HepG2 (cell line): ENCODE results near the gene PLCXD3. TPM values are rescaled to one million over a fixed set of nuclear protein-coding genes. Genes with fewer than 3 reads are reported as not detected.

Source experiments
- ATAC-seq: fragments of 200-7000 bp; cut with Tn5 transposase; 3 replicates; pipeline ENCODE4 v1.9.1; 2020; ENCODE audit warnings: mild to moderate bottlenecking, moderate library complexity
- BruUV-seq: library from RNA; stranded (reverse); fragments of 400-500 nt; replicated peaks from 2 replicates; lab custom pipeline; 2021; lab: Mats Ljungman, UMichigan
- CTCF ChIA-PET: fragments of 300-600 bp; formaldehyde crosslinking; extraction: SDS; loops from one replicate; lab custom pipeline; 2021; ENCODE audit warnings: low total read pairs, inconsistent platforms, low intra/inter-chr PET ratio; lab: Yijun Ruan, JAX
- POLR2A ChIA-PET: fragments of 350-600 bp; sonication (Branson Sonifier 250); formaldehyde crosslinking; loops from one replicate; lab custom pipeline; 2020; ENCODE audit warnings: antibody characterized with exemption, inconsistent platforms; lab: Yijun Ruan, JAX
- DNase-seq: peaks from one replicate; pipeline ENCODE4 v3.0.0-alpha.2; 2015; ENCODE audit warnings: low spot score
- FAIRE-seq: peaks from 3 replicates; lab custom pipeline; 2011; peaks lifted over from hg19 to GRCh38; lab: Jason Lieb, UNC
- H2AFZ ChIP-seq: one replicate; pipeline ENCODE4 v1.6.1; 2011; ENCODE audit warnings: low read length, inconsistent platforms
- H3K27ac ChIP-seq: fragments of 300-600 bp; 3 replicates; pipeline ENCODE4 v1.8.0; 2011; ENCODE audit warnings: mixed run types, mild to moderate bottlenecking, mixed read lengths, low read length, inconsistent platforms; ENCODE audit not compliant: insufficient read depth; ENCODE audit errors: extremely low read length
- H3K27me3 ChIP-seq, 2 experiments: fragments of 200-600 bp in 1 of 2; 2 replicates in 1 of 2; 3 replicates in 1 of 2; pipeline versions ENCODE4 v1.6.0 to v1.8.0; 2011; ENCODE audit warnings: low read length in 2 of 2, mild to moderate bottlenecking in 2 of 2, moderate library complexity in 2 of 2, inconsistent platforms in 1 of 2; ENCODE audit not compliant: insufficient read depth in 2 of 2, control insufficient read depth in 1 of 2
- H3K36me3 ChIP-seq, 2 experiments: fragments of 200-600 bp in 1 of 2; replicated peaks in 1 of 2; 2 replicates in 1 of 2; 3 replicates in 1 of 2; pipeline versions ENCODE4 v1.5.1 to v1.8.0; 2011; ENCODE audit warnings: low read length in 2 of 2, inconsistent platforms in 1 of 2; ENCODE audit not compliant: insufficient read depth in 2 of 2, control insufficient read depth in 1 of 2
- H3K4me1 ChIP-seq: 2 replicates; pipeline ENCODE4 v1.5.1; 2012; ENCODE audit warnings: low read length, inconsistent platforms; ENCODE audit not compliant: insufficient read depth
- H3K4me2 ChIP-seq: 2 replicates; pipeline ENCODE4 v1.6.0; 2011; ENCODE audit warnings: low read depth, low read length, inconsistent platforms
- H3K4me3 ChIP-seq, 3 experiments: fragments of 200-600 bp in 1 of 3; sonication (generic), shearing (Covaris generic) in 1 of 3; replicated peaks in 1 of 3; 2 replicates each; pipeline ENCODE4 v1.5.1; 2011 to 2016; ENCODE audit warnings: low read length in 3 of 3, inconsistent platforms in 2 of 3, low read depth in 2 of 3, mild to moderate bottlenecking in 2 of 3, control low read depth in 1 of 3, mixed read lengths in 1 of 3; ENCODE audit not compliant: insufficient read depth in 1 of 3
- H3K79me2 ChIP-seq: one replicate; pipeline ENCODE4 v1.6.1; 2011; ENCODE audit warnings: low read length, inconsistent platforms; ENCODE audit not compliant: insufficient read depth
- H3K9ac ChIP-seq: 2 replicates; pipeline ENCODE4 v1.6.0; 2011; ENCODE audit warnings: mild to moderate bottlenecking, low read depth, low read length, inconsistent platforms; ENCODE audit not compliant: insufficient read depth
- H3K9me3 ChIP-seq: 2 replicates; pipeline ENCODE4 v1.5.1; 2012; ENCODE audit warnings: mild to moderate bottlenecking, low read length
- H4K20me1 ChIP-seq: 2 replicates; pipeline ENCODE4 v1.6.0; 2011; ENCODE audit warnings: inconsistent platforms, mild to moderate bottlenecking, low read length, moderate library complexity; ENCODE audit not compliant: insufficient read depth
- AHR ChIP-seq: IDR thresholded peaks from 2 replicates; pipeline ENCODE4 v1.6.1; 2018; ENCODE audit warnings: missing genetic modification reagents, missing compliant biosample characterization
- ATM ChIP-seq: fragments of 450-650 bp; IDR thresholded peaks from 2 replicates; pipeline ENCODE4 v1.7.1; 2017; ENCODE audit warnings: mild to moderate bottlenecking, borderline replicate concordance
- BCLAF1 ChIP-seq: fragments of 450-650 bp; IDR thresholded peaks from 2 replicates; pipeline ENCODE4 v1.6.1; 2017; ENCODE audit warnings: mild to moderate bottlenecking
- CBFB ChIP-seq: sonication (generic); formaldehyde crosslinking; IDR thresholded peaks from 2 replicates; pipeline ENCODE4 v1.4.0; 2020; ENCODE audit warnings: missing genetic modification reagents
- CBX1 ChIP-seq: IDR thresholded peaks from one replicate; pipeline ENCODE4 v1.6.1; 2016; ENCODE audit warnings: antibody characterized with exemption, low read depth
- CCAR2 ChIP-seq: fragments of 200-400 bp; formaldehyde crosslinking; optimal IDR thresholded peaks from 2 replicates; pipeline ENCODE3; 2018; ENCODE audit warnings: low read depth, mild to moderate bottlenecking, low read length, moderate library complexity
- CHD4 ChIP-seq: fragments of 200-600 bp; sonication (generic); IDR thresholded peaks from 2 replicates; pipeline ENCODE4 v1.7.0; 2017; ENCODE audit warnings: mild to moderate bottlenecking, low read length, borderline replicate concordance
- MAF1 ChIP-seq: sonication (generic); formaldehyde crosslinking; IDR thresholded peaks from 2 replicates; pipeline ENCODE4 v1.5.0; 2020; ENCODE audit warnings: missing genetic modification reagents, borderline replicate concordance
- MBNL3 ChIP-seq: fragments of 250-450 bp; sonication (Bioruptor Pico); conservative IDR thresholded peaks from 2 replicates; pipeline ENCODE4 v1.8.0; 2022; ENCODE audit warnings: mild to moderate bottlenecking, inconsistent platforms
- NCOA2 ChIP-seq: sonication (generic); formaldehyde crosslinking; IDR thresholded peaks from 2 replicates; pipeline ENCODE4 v1.8.0; 2022; ENCODE audit warnings: inconsistent platforms
- TCF12 ChIP-seq, 2 experiments: fragments of 450-650 bp in 1 of 2; sonication (generic) in 1 of 2; formaldehyde crosslinking in 1 of 2; IDR thresholded peaks; 2 replicates each; pipeline versions ENCODE4 v1.6.1 to v1.8.0; 2017 to 2022; ENCODE audit warnings: antibody characterized with exemption in 1 of 2, mild to moderate bottlenecking in 1 of 2, missing genetic modification reagents in 1 of 2, moderate library complexity in 1 of 2
- ZKSCAN5 ChIP-seq: sonication (generic); formaldehyde crosslinking; IDR thresholded peaks from 2 replicates; pipeline ENCODE4 v1.5.1; 2020; ENCODE audit warnings: mild to moderate bottlenecking, missing genetic modification reagents
- ZNF331 ChIP-seq: sonication (generic); formaldehyde crosslinking; IDR thresholded peaks from 2 replicates; pipeline ENCODE4 v1.4.0; 2020; ENCODE audit warnings: missing genetic modification reagents
- ZNF34 ChIP-seq: sonication (generic); formaldehyde crosslinking; IDR thresholded peaks from 2 replicates; pipeline ENCODE4 v1.4.0; 2020; ENCODE audit warnings: mild to moderate bottlenecking, missing genetic modification reagents, borderline replicate concordance
- ZNF382 ChIP-seq: sonication (generic); formaldehyde crosslinking; IDR thresholded peaks from 2 replicates; pipeline ENCODE4 v1.5.0; 2020; ENCODE audit warnings: missing genetic modification reagents, mild to moderate bottlenecking, borderline replicate concordance
- ZNF546 ChIP-seq: sonication (generic); formaldehyde crosslinking; conservative IDR thresholded peaks from 2 replicates; pipeline ENCODE4 v1.8.1; 2023; ENCODE audit warnings: mild to moderate bottlenecking, missing genetic modification reagents
- ZNF780A ChIP-seq: sonication (generic); formaldehyde crosslinking; IDR thresholded peaks from 2 replicates; pipeline ENCODE4 v1.8.0; 2022; ENCODE audit warnings: mild to moderate bottlenecking, missing genetic modification reagents, moderate library complexity
- ZNF879 ChIP-seq: sonication (generic); formaldehyde crosslinking; IDR thresholded peaks from 2 replicates; pipeline ENCODE4 v1.8.1; 2023; ENCODE audit warnings: missing genetic modification reagents
- WGBS: methylation state at CpG from one replicate; pipeline ENCODE4 v1.1.6; 2017; ENCODE audit warnings: low lambda C conversion rate; 5-methylcytosine and 5-hydroxymethylcytosine counted together
- in situ Hi-C: cut with HindIII; loops from 2 replicates; pipeline ENCODE4 v1.10.0; 2017; ENCODE audit warnings: low pct_unique_long_range_greater_than_20kb; ENCODE audit not compliant: extremely low pct_ligation_motif_present
- intact Hi-C: fragments of 100-400 bp; cut with micrococcal nuclease; formaldehyde crosslinking; loops from one replicate; pipeline ENCODE4 v1.10.0; 2022; ENCODE audit not compliant: unreplicated experiment
- polyA plus RNA-seq, 8 experiments: library from polyadenylated mRNA; depleted of rRNA in 3 of 8; stranded (reverse) in 7 of 8; unstranded in 1 of 8; fragments of >200 nt; fragmentation: Illumina TruSeq in 4 of 8; extraction: Trizol in 4 of 8; gene quantifications; 2 replicates each; pipeline versions ENCODE4 v1.2.1 to v1.2.3, GENCODE V29; 2011 to 2016; ENCODE audit warnings: low read depth in 4 of 8, missing spikeins in 1 of 8, mixed read lengths in 1 of 8; ENCODE audit not compliant: insufficient read depth in 1 of 8
- total RNA-seq, 5 experiments: library from RNA; depleted of rRNA; stranded (reverse); fragments of >200 nt; fragmentation: Illumina TruSeq; extraction: Trizol; gene quantifications; 2 replicates each; pipeline ENCODE4 v1.2.3, GENCODE V29; 2016; ENCODE audit warnings: low read depth in 1 of 5

Gene PLCXD3
- total and polyA plus RNA-seq, 2 of the 13 experiments (the other 11 are each of a cell fraction or from before 2014, with no cell fraction given) = not detected

- no peaks in the 10 kb centered on the region for H4K20me1 ChIP-seq
- no peaks in the 10 kb centered on the region for H3K4me1 ChIP-seq
- H3K27me3 ChIP-seq = no peaks in the 10 kb centered on the region
- DNase-seq = no peak
- no peaks in the 10 kb centered on the region for H3K36me3 ChIP-seq
- CTCF ChIA-PET = no interaction called here
- POLR2A ChIA-PET = no interaction called here
- no peak overlapping the region for H3K4me2 ChIP-seq
- H3K27ac ChIP-seq = no peak overlapping the region
- WGBS = 17% methylated on average over 2 of the region's 2 CpGs
- H3K9ac ChIP-seq = no peak overlapping the region
- no peak for TF ChIP-seq ZNF546 (CRISPR knock-in tag)
- TF ChIP-seq ZNF879 (CRISPR knock-in tag) = no peak
- TF ChIP-seq MBNL3 (CRISPR knock-in tag) = no peak
- TF ChIP-seq MAF1 (CRISPR knock-in tag) = no peak
- no peak for TF ChIP-seq ZNF382
- TF ChIP-seq CCAR2 = no peak
- no peak for TF ChIP-seq ATM
- TF ChIP-seq ZNF331 (CRISPR knock-in tag) = no peak
- TF ChIP-seq AHR (CRISPR knock-in tag) = no peak
- TF ChIP-seq CHD4 = no peak
- TF ChIP-seq BCLAF1 = no peak
- TF ChIP-seq CBFB (CRISPR knock-in tag) = no peak
- no peak for TF ChIP-seq NCOA2 (CRISPR knock-in tag)
- no peak for TF ChIP-seq ZNF34 (CRISPR knock-in tag)
- no peak for TF ChIP-seq TCF12 (IDR thresholded peaks at IDR 0.05)
- TF ChIP-seq TCF12 (CRISPR knock-in tag; IDR thresholded peaks at IDR 0.05) = no peak
- TF ChIP-seq ZKSCAN5 (CRISPR knock-in tag) = no peak
- no peak for TF ChIP-seq CBX1
- no peak for TF ChIP-seq ZNF780A
- ATAC-seq = no peak
- intact Hi-C loops = no loop called here
- BruUV-seq = no TSS peak
- no peaks in the 10 kb centered on the region for H3K9me3 ChIP-seq
- no peak overlapping the region for H2AFZ ChIP-seq
- in situ Hi-C loops = no loop called here
- H3K79me2 ChIP-seq = no peaks in the 10 kb centered on the region
- no peak overlapping the region for H3K4me3 ChIP-seq
- no peak for FAIRE-seq
Observed at GRCh38 chr5:41309275-41309674, 201.1 kb downstream of the PLCXD3 start.
